ENCODE measurements around the gene LEP. TPM values are rescaled to one million over a fixed set of nuclear protein-coding genes. Genes with fewer than 3 reads are reported as not detected.

LEP gene
- total RNA-seq (2021) (not detected in 3 replicates), Bru-seq, nascent RNA (not detected)
- long read RNA-seq, experiment 1 = 0 reads
- long read RNA-seq, experiment 2 = 0 reads
- long read RNA-seq, experiment 3 = 0 reads

- no peaks in the 10 kb centered on the region for H3K4me1 Mint-ChIP-seq
- H3K27ac Mint-ChIP-seq = no peak within 1 kb of the TSS
- H3K4me3 Mint-ChIP-seq = no peak within 1 kb of the TSS
- TF ChIP-seq ZBTB43 (CRISPR knock-in tag; IDR thresholded peaks at IDR 0.05) = no peak
- TF ChIP-seq, protein P1, sequence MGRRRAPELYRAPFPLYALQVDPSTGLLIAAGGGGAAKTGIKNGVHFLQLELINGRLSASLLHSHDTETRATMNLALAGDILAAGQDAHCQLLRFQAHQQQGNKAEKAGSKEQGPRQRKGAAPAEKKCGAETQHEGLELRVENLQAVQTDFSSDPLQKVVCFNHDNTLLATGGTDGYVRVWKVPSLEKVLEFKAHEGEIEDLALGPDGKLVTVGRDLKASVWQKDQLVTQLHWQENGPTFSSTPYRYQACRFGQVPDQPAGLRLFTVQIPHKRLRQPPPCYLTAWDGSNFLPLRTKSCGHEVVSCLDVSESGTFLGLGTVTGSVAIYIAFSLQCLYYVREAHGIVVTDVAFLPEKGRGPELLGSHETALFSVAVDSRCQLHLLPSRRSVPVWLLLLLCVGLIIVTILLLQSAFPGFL (CRISPR knock-in tag; IDR thresholded peaks at IDR 0.05; ENCODE audit: borderline replicate concordance) = no peak
- TF ChIP-seq ZNF121 (CRISPR knock-in tag; IDR thresholded peaks at IDR 0.05) = no peak
- TF ChIP-seq, protein P2, sequence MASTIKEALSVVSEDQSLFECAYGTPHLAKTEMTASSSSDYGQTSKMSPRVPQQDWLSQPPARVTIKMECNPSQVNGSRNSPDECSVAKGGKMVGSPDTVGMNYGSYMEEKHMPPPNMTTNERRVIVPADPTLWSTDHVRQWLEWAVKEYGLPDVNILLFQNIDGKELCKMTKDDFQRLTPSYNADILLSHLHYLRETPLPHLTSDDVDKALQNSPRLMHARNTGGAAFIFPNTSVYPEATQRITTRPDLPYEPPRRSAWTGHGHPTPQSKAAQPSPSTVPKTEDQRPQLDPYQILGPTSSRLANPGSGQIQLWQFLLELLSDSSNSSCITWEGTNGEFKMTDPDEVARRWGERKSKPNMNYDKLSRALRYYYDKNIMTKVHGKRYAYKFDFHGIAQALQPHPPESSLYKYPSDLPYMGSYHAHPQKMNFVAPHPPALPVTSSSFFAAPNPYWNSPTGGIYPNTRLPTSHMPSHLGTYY (CRISPR knock-in tag; IDR thresholded peaks at IDR 0.05) = no peak
- TF ChIP-seq, protein P3, sequence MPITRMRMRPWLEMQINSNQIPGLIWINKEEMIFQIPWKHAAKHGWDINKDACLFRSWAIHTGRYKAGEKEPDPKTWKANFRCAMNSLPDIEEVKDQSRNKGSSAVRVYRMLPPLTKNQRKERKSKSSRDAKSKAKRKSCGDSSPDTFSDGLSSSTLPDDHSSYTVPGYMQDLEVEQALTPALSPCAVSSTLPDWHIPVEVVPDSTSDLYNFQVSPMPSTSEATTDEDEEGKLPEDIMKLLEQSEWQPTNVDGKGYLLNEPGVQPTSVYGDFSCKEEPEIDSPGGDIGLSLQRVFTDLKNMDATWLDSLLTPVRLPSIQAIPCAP (CRISPR knock-in tag; IDR thresholded peaks at IDR 0.05) = no peak
- H3K36me3 Mint-ChIP-seq = peaks cover 23% of the 10 kb centered on the region
- CTCF ChIA-PET = no interaction called here
- H3K9me3 Mint-ChIP-seq = peaks cover 38% of the 10 kb centered on the region
- POLR2A ChIA-PET = no interaction called here
- ATAC-seq (no peak), DNase-seq (ENCODE audit: low spot score) (no peak)
- H3K27me3 Mint-ChIP-seq (ENCODE audit: low read depth) = peaks cover 20% of the 10 kb centered on the region; the same call in 1 of the 2 replicates
These were observed at the start of gene LEP for GRCh38 chr7:128240696-128241386. Gene LEP, plus strand, starts transcription at chr7:128241278. Its CDS starts 10,741 bp downstream, at chr7:128252019.

- DNase-seq (ENCODE audit: low spot score) = no peak
- ChIA-PET CTCF (interaction anchor here (0.8 to 2.7 kb wide), 11 partner anchors 10 to 188 kb away, joined by 3 to 18 read pairs (median 5); no protein-coding TSS in a partner anchor), POLR2A (interaction anchor here (0.9 to 1.1 kb wide), 3 partner anchors 9 to 57 kb away, joined by 3 to 4 read pairs (median 3); no protein-coding TSS in a partner anchor)
- Mint-ChIP-seq H3K36me3 (peaks cover 20% of the 10 kb centered on the region), H3K27me3 (ENCODE audit: low read depth) (peaks cover 55% of the 10 kb centered on the region), H3K4me1 (peaks cover 18% of the 10 kb centered on the region), H3K9me3 (peaks cover 35% of the 10 kb centered on the region), H3K4me3 (peak overlapping the region; percentile 12; the same call in 1 of the 2 replicates), H3K27ac (no peak overlapping the region)
- TF ChIP-seq ZNF263 (CRISPR knock-in tag; IDR thresholded peaks at IDR 0.05; ENCODE audit: low read depth) (peak; percentile 27; the same call in 1 of the 2 replicates), FOXJ3 (CRISPR knock-in tag; IDR thresholded peaks at IDR 0.05; ENCODE audit: borderline replicate concordance) (no peak)
- ATAC-seq = peak; percentile 68
These were observed 48.5 kb upstream of the LEP start for GRCh38 chr7:128192497-128193142.

DNA sequence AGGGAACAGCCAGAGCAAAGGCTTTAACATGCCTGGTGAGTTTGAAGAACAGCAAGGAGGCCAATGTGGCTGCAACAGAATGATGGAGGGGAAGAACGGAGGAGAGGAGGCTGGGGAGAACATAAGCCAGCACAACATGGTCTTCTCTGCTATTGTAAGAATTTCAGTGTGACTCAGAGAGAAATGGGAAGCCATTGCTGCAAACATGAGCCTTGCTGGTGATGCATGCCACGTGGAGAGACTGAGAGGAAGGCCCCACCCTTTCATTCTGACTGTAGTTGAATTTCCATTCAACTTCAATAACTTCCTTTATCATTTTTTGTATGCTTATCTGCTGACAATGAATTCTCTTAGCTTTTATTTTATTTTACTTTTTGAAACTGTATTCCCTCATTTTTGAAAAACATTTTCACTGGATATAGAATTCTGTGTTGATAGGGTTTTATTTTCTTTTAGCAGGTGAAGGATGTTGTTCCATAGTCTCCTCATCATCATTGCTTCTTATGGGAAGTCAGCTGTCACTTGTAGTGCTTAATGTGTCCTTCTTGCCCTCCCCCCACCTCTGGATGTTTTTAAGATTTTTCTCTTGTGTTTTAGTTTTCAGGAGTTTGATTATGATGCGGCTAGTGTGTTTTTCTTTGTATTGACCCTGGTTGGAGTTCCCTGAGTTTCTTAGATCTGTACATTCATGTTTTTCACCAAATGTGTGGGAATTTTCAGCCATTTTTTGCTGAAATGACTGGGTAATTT is 46.4 kb upstream of the LEP start:
- TF ChIP-seq JAZF1 (CRISPR knock-in tag; IDR thresholded peaks at IDR 0.05) (no peak), ZNF317 (CRISPR knock-in tag; IDR thresholded peaks at IDR 0.05; ENCODE audit: borderline replicate concordance, low read depth) (peak; percentile 99)
- CTCF ChIA-PET = interaction anchor here (1.1 kb wide), 1 partner anchor 59 kb away, joined by 3 read pairs; no protein-coding TSS in a partner anchor
- POLR2A ChIA-PET = no interaction called here
- ATAC-seq (no peak), DNase-seq (ENCODE audit: low spot score) (no peak)
- peaks cover 35% of the 10 kb centered on the region for H3K9me3 Mint-ChIP-seq
- peaks cover 18% of the 10 kb centered on the region for H3K4me1 Mint-ChIP-seq
- peaks cover 57% of the 10 kb centered on the region for H3K27me3 Mint-ChIP-seq (ENCODE audit: low read depth)
- H3K4me3 Mint-ChIP-seq = no peak overlapping the region
- peaks cover 20% of the 10 kb centered on the region for H3K36me3 Mint-ChIP-seq
- H3K27ac Mint-ChIP-seq = no peak overlapping the region

GRCh38 chr7:128197589-128197988 is 43.5 kb upstream of the LEP start:
- no peak overlapping the region for H3K27ac Mint-ChIP-seq
- H3K4me3 Mint-ChIP-seq = no peak overlapping the region
- peaks cover 20% of the 10 kb centered on the region for H3K4me1 Mint-ChIP-seq
- H3K36me3 Mint-ChIP-seq = peaks cover 20% of the 10 kb centered on the region
- ATAC-seq = no peak
- H3K9me3 Mint-ChIP-seq = peaks cover 35% of the 10 kb centered on the region
- peaks cover 66% of the 10 kb centered on the region for H3K27me3 Mint-ChIP-seq (ENCODE audit: low read depth)
- ChIA-PET CTCF (interaction anchor here (2.5 kb wide), 1 partner anchor 12 kb away, joined by 11 read pairs; no protein-coding TSS in a partner anchor), POLR2A (no interaction called here)
- TF ChIP-seq ETV6 (CRISPR knock-in tag; IDR thresholded peaks at IDR 0.05) (no peak), TCF7 (CRISPR knock-in tag; IDR thresholded peaks at IDR 0.05; ENCODE audit: low read depth) (no peak)
- TF ChIP-seq, protein P4, sequence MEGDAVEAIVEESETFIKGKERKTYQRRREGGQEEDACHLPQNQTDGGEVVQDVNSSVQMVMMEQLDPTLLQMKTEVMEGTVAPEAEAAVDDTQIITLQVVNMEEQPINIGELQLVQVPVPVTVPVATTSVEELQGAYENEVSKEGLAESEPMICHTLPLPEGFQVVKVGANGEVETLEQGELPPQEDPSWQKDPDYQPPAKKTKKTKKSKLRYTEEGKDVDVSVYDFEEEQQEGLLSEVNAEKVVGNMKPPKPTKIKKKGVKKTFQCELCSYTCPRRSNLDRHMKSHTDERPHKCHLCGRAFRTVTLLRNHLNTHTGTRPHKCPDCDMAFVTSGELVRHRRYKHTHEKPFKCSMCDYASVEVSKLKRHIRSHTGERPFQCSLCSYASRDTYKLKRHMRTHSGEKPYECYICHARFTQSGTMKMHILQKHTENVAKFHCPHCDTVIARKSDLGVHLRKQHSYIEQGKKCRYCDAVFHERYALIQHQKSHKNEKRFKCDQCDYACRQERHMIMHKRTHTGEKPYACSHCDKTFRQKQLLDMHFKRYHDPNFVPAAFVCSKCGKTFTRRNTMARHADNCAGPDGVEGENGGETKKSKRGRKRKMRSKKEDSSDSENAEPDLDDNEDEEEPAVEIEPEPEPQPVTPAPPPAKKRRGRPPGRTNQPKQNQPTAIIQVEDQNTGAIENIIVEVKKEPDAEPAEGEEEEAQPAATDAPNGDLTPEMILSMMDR (IDR thresholded peaks at IDR 0.05) = no peak
- TF ChIP-seq, protein P5, sequence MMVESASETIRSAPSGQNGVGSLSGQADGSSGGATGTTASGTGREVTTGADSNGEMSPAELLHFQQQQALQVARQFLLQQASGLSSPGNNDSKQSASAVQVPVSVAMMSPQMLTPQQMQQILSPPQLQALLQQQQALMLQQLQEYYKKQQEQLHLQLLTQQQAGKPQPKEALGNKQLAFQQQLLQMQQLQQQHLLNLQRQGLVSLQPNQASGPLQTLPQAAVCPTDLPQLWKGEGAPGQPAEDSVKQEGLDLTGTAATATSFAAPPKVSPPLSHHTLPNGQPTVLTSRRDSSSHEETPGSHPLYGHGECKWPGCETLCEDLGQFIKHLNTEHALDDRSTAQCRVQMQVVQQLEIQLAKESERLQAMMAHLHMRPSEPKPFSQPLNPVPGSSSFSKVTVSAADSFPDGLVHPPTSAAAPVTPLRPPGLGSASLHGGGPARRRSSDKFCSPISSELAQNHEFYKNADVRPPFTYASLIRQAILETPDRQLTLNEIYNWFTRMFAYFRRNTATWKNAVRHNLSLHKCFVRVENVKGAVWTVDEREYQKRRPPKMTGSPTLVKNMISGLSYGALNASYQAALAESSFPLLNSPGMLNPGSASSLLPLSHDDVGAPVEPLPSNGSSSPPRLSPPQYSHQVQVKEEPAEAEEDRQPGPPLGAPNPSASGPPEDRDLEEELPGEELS (CRISPR knock-in tag; IDR thresholded peaks at IDR 0.05) = no peak
- TF ChIP-seq, protein P6, sequence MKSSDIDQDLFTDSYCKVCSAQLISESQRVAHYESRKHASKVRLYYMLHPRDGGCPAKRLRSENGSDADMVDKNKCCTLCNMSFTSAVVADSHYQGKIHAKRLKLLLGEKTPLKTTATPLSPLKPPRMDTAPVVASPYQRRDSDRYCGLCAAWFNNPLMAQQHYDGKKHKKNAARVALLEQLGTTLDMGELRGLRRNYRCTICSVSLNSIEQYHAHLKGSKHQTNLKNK (CRISPR knock-in tag; IDR thresholded peaks at IDR 0.05) = no peak
- DNase-seq (ENCODE audit: low spot score) = no peak

Data from WTC11 (cell line).